Neural cell (in vitro differentiated cells): Measurements from ENCODE around the gene PIGC.

Source experiments
- CTCF ChIP-seq: fragments of 450-650 bp; IDR thresholded peaks from 2 replicates; pipeline ENCODE4 v1.5.1; 2014; ENCODE audit warnings: antibody characterized with exemption, mild to moderate bottlenecking, moderate library complexity; ENCODE audit not compliant: poor library complexity, severe bottlenecking
- EZH2 ChIP-seq: fragments of 200-600, 300-800 bp; shearing (Covaris generic), sonication (generic); IDR thresholded peaks from 2 replicates; pipeline ENCODE4 v1.6.1; 2014; ENCODE audit warnings: antibody characterized with exemption, low read length, borderline replicate concordance, mild to moderate bottlenecking; ENCODE audit not compliant: insufficient read depth, poor library complexity, severe bottlenecking

GRCh38 chr1:172397221-172397620 is 46.6 kb downstream of the PIGC start:
- TF ChIP-seq CTCF = no peak
- no peak for TF ChIP-seq EZH2
